ENCODE results near the gene VPS18. TPM values are rescaled to one million over a fixed set of nuclear protein-coding genes. Genes with fewer than 3 reads are reported as not detected.

The VPS18 gene
- total and polyA plus RNA-seq, 2 experiments from 2014 or later: 5.9 to 42.5 TPM

- Histone ChIP-seq H2AFZ (peak overlapping the region; percentile 81), H3K4me3 (peak overlapping the region; percentile 85), H3K4me2 (peak overlapping the region; percentile 86), H3K27ac (ENCODE audit: low read depth) (0 out of 2 replicates have a peak overlapping the region, but pooled peaks have one; percentile 45), H3K79me2 (replicated peaks; ENCODE audit: insufficient read depth) (no peaks in the 10 kb centered on the region), H3K4me1 (ENCODE audit: insufficient read depth) (peaks cover 25% of the 10 kb centered on the region), H4K20me1 (replicated peaks; ENCODE audit: insufficient read depth) (no peaks in the 10 kb centered on the region), H3K9me2 (ENCODE audit: insufficient read depth) (no peaks in the 10 kb centered on the region), H3K36me3 (ENCODE audit: insufficient read depth) (no peaks in the 10 kb centered on the region), H3K27me3 (ENCODE audit: insufficient read depth) (no peaks in the 10 kb centered on the region), H3F3A (replicated peaks; ENCODE audit: low read depth) (peaks cover 9% of the 10 kb centered on the region; the same call in 1 of the 2 replicates)
- DNase-seq (ENCODE audit: low spot score) (no peak), ATAC-seq (peak; percentile 2; the same call in 2 of the 3 replicates)
- Mint-ChIP-seq H3K4me1 (peaks cover 32% of the 10 kb centered on the region), H3K9me3 (no peaks in the 10 kb centered on the region; the same call in 2 of the 3 replicates), H3K36me3 (ENCODE audit: low read depth) (no peaks in the 10 kb centered on the region), H3K27me3 (ENCODE audit: insufficient read depth, low read depth, poor library complexity) (peaks cover 11% of the 10 kb centered on the region), H3K27ac (no peak overlapping the region), H3K4me3 (peak overlapping the region; percentile 78)
- TF ChIP-seq, protein P1, sequence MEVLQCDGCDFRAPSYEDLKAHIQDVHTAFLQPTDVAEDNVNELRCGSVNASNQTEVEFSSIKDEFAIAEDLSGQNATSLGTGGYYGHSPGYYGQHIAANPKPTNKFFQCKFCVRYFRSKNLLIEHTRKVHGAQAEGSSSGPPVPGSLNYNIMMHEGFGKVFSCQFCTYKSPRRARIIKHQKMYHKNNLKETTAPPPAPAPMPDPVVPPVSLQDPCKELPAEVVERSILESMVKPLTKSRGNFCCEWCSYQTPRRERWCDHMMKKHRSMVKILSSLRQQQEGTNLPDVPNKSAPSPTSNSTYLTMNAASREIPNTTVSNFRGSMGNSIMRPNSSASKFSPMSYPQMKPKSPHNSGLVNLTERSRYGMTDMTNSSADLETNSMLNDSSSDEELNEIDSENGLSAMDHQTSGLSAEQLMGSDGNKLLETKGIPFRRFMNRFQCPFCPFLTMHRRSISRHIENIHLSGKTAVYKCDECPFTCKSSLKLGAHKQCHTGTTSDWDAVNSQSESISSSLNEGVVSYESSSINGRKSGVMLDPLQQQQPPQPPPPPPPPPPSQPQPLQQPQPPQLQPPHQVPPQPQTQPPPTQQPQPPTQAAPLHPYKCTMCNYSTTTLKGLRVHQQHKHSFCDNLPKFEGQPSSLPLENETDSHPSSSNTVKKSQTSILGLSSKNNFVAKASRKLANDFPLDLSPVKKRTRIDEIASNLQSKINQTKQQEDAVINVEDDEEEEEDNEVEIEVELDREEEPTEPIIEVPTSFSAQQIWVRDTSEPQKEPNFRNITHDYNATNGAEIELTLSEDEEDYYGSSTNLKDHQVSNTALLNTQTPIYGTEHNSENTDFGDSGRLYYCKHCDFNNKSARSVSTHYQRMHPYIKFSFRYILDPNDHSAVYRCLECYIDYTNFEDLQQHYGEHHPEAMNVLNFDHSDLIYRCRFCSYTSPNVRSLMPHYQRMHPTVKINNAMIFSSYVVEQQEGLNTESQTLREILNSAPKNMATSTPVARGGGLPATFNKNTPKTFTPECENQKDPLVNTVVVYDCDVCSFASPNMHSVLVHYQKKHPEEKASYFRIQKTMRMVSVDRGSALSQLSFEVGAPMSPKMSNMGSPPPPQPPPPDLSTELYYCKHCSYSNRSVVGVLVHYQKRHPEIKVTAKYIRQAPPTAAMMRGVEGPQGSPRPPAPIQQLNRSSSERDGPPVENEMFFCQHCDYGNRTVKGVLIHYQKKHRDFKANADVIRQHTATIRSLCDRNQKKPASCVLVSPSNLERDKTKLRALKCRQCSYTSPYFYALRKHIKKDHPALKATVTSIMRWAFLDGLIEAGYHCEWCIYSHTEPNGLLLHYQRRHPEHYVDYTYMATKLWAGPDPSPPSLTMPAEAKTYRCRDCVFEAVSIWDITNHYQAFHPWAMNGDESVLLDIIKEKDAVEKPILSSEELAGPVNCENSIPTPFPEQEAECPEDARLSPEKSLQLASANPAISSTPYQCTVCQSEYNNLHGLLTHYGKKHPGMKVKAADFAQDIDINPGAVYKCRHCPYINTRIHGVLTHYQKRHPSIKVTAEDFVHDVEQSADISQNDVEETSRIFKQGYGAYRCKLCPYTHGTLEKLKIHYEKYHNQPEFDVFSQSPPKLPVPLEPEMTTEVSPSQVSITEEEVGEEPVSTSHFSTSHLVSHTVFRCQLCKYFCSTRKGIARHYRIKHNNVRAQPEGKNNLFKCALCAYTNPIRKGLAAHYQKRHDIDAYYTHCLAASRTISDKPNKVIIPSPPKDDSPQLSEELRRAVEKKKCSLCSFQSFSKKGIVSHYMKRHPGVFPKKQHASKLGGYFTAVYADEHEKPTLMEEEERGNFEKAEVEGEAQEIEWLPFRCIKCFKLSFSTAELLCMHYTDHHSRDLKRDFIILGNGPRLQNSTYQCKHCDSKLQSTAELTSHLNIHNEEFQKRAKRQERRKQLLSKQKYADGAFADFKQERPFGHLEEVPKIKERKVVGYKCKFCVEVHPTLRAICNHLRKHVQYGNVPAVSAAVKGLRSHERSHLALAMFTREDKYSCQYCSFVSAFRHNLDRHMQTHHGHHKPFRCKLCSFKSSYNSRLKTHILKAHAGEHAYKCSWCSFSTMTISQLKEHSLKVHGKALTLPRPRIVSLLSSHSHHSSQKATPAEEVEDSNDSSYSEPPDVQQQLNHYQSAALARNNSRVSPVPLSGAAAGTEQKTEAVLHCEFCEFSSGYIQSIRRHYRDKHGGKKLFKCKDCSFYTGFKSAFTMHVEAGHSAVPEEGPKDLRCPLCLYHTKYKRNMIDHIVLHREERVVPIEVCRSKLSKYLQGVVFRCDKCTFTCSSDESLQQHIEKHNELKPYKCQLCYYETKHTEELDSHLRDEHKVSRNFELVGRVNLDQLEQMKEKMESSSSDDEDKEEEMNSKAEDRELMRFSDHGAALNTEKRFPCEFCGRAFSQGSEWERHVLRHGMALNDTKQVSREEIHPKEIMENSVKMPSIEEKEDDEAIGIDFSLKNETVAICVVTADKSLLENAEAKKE (CRISPR knock-in tag; IDR thresholded peaks at IDR 0.05): no peak
- TF ChIP-seq EZH2 (IDR thresholded peaks at IDR 0.05; ENCODE audit: low read depth, unreplicated experiment): no peak
- no peak for TF ChIP-seq EZH2phosphoT487 (IDR thresholded peaks at IDR 0.05; ENCODE audit: unreplicated experiment)
- TF ChIP-seq STAT1 (IDR thresholded peaks at IDR 0.05; ENCODE audit: unreplicated experiment): no peak
- TF ChIP-seq JUNB (IDR thresholded peaks at IDR 0.05; ENCODE audit: unreplicated experiment): no peak
- no peak for TF ChIP-seq ZNF331 (CRISPR knock-in tag; IDR thresholded peaks at IDR 0.05; ENCODE audit: low read depth)
- TF ChIP-seq CTCF (conservative IDR thresholded peaks at IDR 0.05; ENCODE audit: low read depth in 2 of 2): no peak
- TF ChIP-seq POLR2AphosphoS5 (IDR thresholded peaks at IDR 0.05; ENCODE audit: low read depth): no peak
- TF ChIP-seq CREB1 (CRISPR knock-in tag; IDR thresholded peaks at IDR 0.05; ENCODE audit: low read depth): no peak
- TF ChIP-seq, protein P2, sequence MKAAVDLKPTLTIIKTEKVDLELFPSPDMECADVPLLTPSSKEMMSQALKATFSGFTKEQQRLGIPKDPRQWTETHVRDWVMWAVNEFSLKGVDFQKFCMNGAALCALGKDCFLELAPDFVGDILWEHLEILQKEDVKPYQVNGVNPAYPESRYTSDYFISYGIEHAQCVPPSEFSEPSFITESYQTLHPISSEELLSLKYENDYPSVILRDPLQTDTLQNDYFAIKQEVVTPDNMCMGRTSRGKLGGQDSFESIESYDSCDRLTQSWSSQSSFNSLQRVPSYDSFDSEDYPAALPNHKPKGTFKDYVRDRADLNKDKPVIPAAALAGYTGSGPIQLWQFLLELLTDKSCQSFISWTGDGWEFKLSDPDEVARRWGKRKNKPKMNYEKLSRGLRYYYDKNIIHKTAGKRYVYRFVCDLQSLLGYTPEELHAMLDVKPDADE (IDR thresholded peaks at IDR 0.05): no peak
- no peak for TF ChIP-seq REST (IDR thresholded peaks at IDR 0.05; ENCODE audit: unreplicated experiment)
- no peak for TF ChIP-seq ZNF114 (CRISPR knock-in tag; IDR thresholded peaks at IDR 0.05)
- TF ChIP-seq NANOG (IDR thresholded peaks at IDR 0.05; ENCODE audit: borderline replicate concordance): no peak
Measured at GRCh38 chr15:40872791-40873693, 21.2 kb upstream of the VPS18 start.
